Vagina (tissue), 2 donors: ENCODE measurements around the gene MED20. TPM values are rescaled to one million over a fixed set of nuclear protein-coding genes. Genes with fewer than 3 reads are reported as not detected.

Experiments
- DNase-seq, 2 donors: peaks; one replicate each; pipeline ENCODE4 v3.0.0-alpha.2; 2017; ENCODE audit errors: extremely low spot score in 2 of 2
- H3K27ac ChIP-seq: fragments of 200-600 bp; sonication (generic); one replicate; pipeline ENCODE4 v1.5.1; 2019
- H3K27me3 ChIP-seq: fragments of 200-600 bp; sonication (generic); one replicate; pipeline ENCODE4 v1.5.1; 2019
- H3K36me3 ChIP-seq, 2 donors: fragments of 200-600 bp; sonication (generic); one replicate each; pipeline ENCODE4 v1.5.1; 2017 to 2019
- H3K4me1 ChIP-seq: fragments of 200-600 bp; sonication (generic); one replicate; pipeline ENCODE4 v1.5.1; 2019
- H3K4me3 ChIP-seq, 2 donors: fragments of 200-600 bp; sonication (generic); 1 replicate in 1 of 2; 2 replicates in 1 of 2; pipeline ENCODE4 v1.5.1; 2016 to 2019
- H3K9me3 ChIP-seq: fragments of 200-600 bp; sonication (generic); one replicate; pipeline ENCODE4 v1.5.1; 2019
- CTCF ChIP-seq, 3 experiments: fragments of 450-650 bp in 2 of 3; fragments of 200-600 bp in 1 of 3; sonication (generic) in 1 of 3; IDR thresholded peaks; one replicate each; pipeline ENCODE4 v1.5.1; 2017 to 2019; ENCODE audit warnings: antibody characterized with exemption in 3 of 3, mild to moderate bottlenecking in 2 of 3, moderate library complexity in 2 of 3
- POLR2A ChIP-seq, 2 donors: fragments of 450-650 bp; IDR thresholded peaks; one replicate each; pipeline ENCODE4 v1.6.1; 2017; ENCODE audit warnings: antibody characterized with exemption in 2 of 2, mild to moderate bottlenecking in 2 of 2, moderate library complexity in 2 of 2
- POLR2AphosphoS5 ChIP-seq, 2 donors: sonication (generic); formaldehyde crosslinking; IDR thresholded peaks; one replicate each; pipeline ENCODE4 v1.9.0; 2017; ENCODE audit warnings: antibody characterized with exemption in 2 of 2, mild to moderate bottlenecking in 2 of 2, low read depth in 1 of 2; ENCODE audit not compliant: insufficient read depth in 1 of 2
- intact Hi-C: fragments of 100-400 bp; cut with DNase I; formaldehyde crosslinking; loops from one replicate; pipeline ENCODE4 v1.15.1; 2023
- total RNA-seq: library from RNA; depleted of rRNA; stranded (reverse); fragments of >200 nt; gene quantifications from one replicate; pipeline ENCODE4 v1.2.3, GENCODE V29; 2016

The MED20 gene
- total RNA-seq, 1 donor from 2014 or later = 9.6 TPM

- Histone ChIP-seq H3K27ac (no peak overlapping the region), H3K36me3 (no peaks in the 10 kb centered on the region), H3K4me1 (no peaks in the 10 kb centered on the region), H3K9me3 (no peaks in the 10 kb centered on the region), H3K27me3 (no peaks in the 10 kb centered on the region), H3K4me3 (no peak overlapping the region)
- intact Hi-C loops = no loop called here
- TF ChIP-seq POLR2AphosphoS5 (IDR thresholded peaks at IDR 0.05; ENCODE audit: insufficient read depth in 1 of 2, low read depth in 1 of 2) (no peak), CTCF (IDR thresholded peaks at IDR 0.05) (no peak), POLR2A (IDR thresholded peaks at IDR 0.05) (no peak)
- DNase-seq = no peak
These were observed 37.3 kb upstream of the MED20 start for GRCh38 chr6:41958022-41958856.

GRCh38 chr6:41957117-41957516 is 36.2 kb upstream of the MED20 start:
- Histone ChIP-seq H3K36me3 (no peaks in the 10 kb centered on the region), H3K4me1 (no peaks in the 10 kb centered on the region), H3K9me3 (no peaks in the 10 kb centered on the region), H3K4me3 (no peak overlapping the region), H3K27ac (no peak overlapping the region), H3K27me3 (no peaks in the 10 kb centered on the region)
- intact Hi-C loops = no loop called here
- TF ChIP-seq CTCF (IDR thresholded peaks at IDR 0.05) (no peak), POLR2AphosphoS5 (IDR thresholded peaks at IDR 0.05; ENCODE audit: insufficient read depth in 1 of 2, low read depth in 1 of 2) (no peak), POLR2A (IDR thresholded peaks at IDR 0.05) (no peak)
- DNase-seq = no peak

GRCh38 chr6:41955412-41955811 is 34.5 kb upstream of the MED20 start:
- intact Hi-C loops = no loop called here
- no peaks in the 10 kb centered on the region for H3K4me1 ChIP-seq
- DNase-seq = no peak
- no peaks in the 10 kb centered on the region for H3K27me3 ChIP-seq
- TF ChIP-seq POLR2A (IDR thresholded peaks at IDR 0.05) (no peak), CTCF (IDR thresholded peaks at IDR 0.05) (no peak), POLR2AphosphoS5 (IDR thresholded peaks at IDR 0.05; ENCODE audit: insufficient read depth in 1 of 2, low read depth in 1 of 2) (no peak)
- no peak overlapping the region for H3K27ac ChIP-seq
- no peaks in the 10 kb centered on the region for H3K9me3 ChIP-seq
- no peaks in the 10 kb centered on the region for H3K36me3 ChIP-seq
- H3K4me3 ChIP-seq = no peak overlapping the region

GRCh38 chr6:41954668-41955067 is 33.7 kb upstream of the MED20 start:
- no peak for DNase-seq
- Histone ChIP-seq H3K9me3 (no peaks in the 10 kb centered on the region), H3K36me3 (no peaks in the 10 kb centered on the region), H3K4me1 (no peaks in the 10 kb centered on the region), H3K27me3 (no peaks in the 10 kb centered on the region), H3K27ac (no peak overlapping the region), H3K4me3 (no peak overlapping the region)
- intact Hi-C loops = no loop called here
- TF ChIP-seq POLR2A (IDR thresholded peaks at IDR 0.05) (no peak), CTCF (IDR thresholded peaks at IDR 0.05) (no peak), POLR2AphosphoS5 (IDR thresholded peaks at IDR 0.05; ENCODE audit: insufficient read depth in 1 of 2, low read depth in 1 of 2) (no peak)

- intact Hi-C loops = no loop called here
- DNase-seq = no peak
- no peaks in the 10 kb centered on the region for H3K27me3 ChIP-seq
- H3K4me1 ChIP-seq = peaks cover 5% of the 10 kb centered on the region
- no peaks in the 10 kb centered on the region for H3K9me3 ChIP-seq
- H3K4me3 ChIP-seq = no peak overlapping the region
- H3K36me3 ChIP-seq = no peaks in the 10 kb centered on the region
- H3K27ac ChIP-seq = no peak overlapping the region
- no peak for TF ChIP-seq POLR2A (IDR thresholded peaks at IDR 0.05)
- no peak for TF ChIP-seq POLR2AphosphoS5 (IDR thresholded peaks at IDR 0.05; ENCODE audit: insufficient read depth in 1 of 2, low read depth in 1 of 2)
- TF ChIP-seq CTCF (IDR thresholded peaks at IDR 0.05) = no peak
These were observed 26.8 kb upstream of the MED20 start for GRCh38 chr6:41947581-41948220.
